ENCODE results near the gene MESD. TPM values are rescaled to one million over a fixed set of nuclear protein-coding genes. Genes with fewer than 3 reads are reported as not detected.

MESD gene
- total RNA-seq, 1 experiment from 2014 or later, result 28.2 TPM

DNA sequence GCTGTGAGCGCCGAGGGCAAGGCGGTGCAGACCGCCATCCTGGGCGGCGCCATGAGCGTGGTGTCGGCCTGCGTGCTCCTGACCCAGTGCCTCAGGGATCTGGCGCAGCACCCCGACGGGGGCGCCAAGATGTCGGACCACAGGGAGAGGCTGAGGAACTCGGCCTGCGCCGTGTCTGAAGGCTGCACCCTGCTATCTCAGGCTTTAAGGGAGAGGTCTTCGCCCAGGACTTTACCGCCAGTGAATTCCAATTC lies 13.4 kb upstream of the MESD start:
- peak overlapping the region in 1 of 2 experiments; percentile 94; a peak in 2 of 4 replicates for H3K4me3 ChIP-seq (ENCODE audit: low read depth in 2 of 2, low read length in 2 of 2)
- ATAC-seq (no peak), DNase-seq (ENCODE audit: low read depth, low spot score) (no peak)
- CTCF ChIA-PET, result no interaction called here
- intact Hi-C loops (cut with micrococcal nuclease; ENCODE audit: unreplicated experiment) (no loop called here), in situ Hi-C loops (cut with HindIII; ENCODE audit: low pct_unique_long_range_greater_than_20kb, low sequenced_read_pairs) (no loop called here)
- peaks cover 5% of the 10 kb centered on the region for H3K36me3 ChIP-seq (ENCODE audit: control insufficient read depth, insufficient read depth, low read length)
- POLR2A ChIA-PET, result no interaction called here
- H3K9me3 ChIP-seq (ENCODE audit: control insufficient read depth, insufficient read depth, low read depth, low read length), result no peaks in the 10 kb centered on the region
- H3K27ac ChIP-seq (ENCODE audit: low read length), result no peak overlapping the region
- no TSS peak for BruUV-seq (replicated peaks)
- peaks cover 36% of the 10 kb centered on the region for H3K4me1 ChIP-seq (ENCODE audit: control insufficient read depth, insufficient read depth, low read length)
- no peak for TF ChIP-seq SIN3A (IDR thresholded peaks at IDR 0.05; ENCODE audit: borderline replicate concordance, insufficient read depth, low read depth, low read length)
- TF ChIP-seq, protein P1, sequence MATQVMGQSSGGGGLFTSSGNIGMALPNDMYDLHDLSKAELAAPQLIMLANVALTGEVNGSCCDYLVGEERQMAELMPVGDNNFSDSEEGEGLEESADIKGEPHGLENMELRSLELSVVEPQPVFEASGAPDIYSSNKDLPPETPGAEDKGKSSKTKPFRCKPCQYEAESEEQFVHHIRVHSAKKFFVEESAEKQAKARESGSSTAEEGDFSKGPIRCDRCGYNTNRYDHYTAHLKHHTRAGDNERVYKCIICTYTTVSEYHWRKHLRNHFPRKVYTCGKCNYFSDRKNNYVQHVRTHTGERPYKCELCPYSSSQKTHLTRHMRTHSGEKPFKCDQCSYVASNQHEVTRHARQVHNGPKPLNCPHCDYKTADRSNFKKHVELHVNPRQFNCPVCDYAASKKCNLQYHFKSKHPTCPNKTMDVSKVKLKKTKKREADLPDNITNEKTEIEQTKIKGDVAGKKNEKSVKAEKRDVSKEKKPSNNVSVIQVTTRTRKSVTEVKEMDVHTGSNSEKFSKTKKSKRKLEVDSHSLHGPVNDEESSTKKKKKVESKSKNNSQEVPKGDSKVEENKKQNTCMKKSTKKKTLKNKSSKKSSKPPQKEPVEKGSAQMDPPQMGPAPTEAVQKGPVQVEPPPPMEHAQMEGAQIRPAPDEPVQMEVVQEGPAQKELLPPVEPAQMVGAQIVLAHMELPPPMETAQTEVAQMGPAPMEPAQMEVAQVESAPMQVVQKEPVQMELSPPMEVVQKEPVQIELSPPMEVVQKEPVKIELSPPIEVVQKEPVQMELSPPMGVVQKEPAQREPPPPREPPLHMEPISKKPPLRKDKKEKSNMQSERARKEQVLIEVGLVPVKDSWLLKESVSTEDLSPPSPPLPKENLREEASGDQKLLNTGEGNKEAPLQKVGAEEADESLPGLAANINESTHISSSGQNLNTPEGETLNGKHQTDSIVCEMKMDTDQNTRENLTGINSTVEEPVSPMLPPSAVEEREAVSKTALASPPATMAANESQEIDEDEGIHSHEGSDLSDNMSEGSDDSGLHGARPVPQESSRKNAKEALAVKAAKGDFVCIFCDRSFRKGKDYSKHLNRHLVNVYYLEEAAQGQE (IDR thresholded peaks at IDR 0.05; ENCODE audit: insufficient read depth in 1 of 2, low read depth in 2 of 2, low read length in 1 of 2), result no peak
- no peak for TF ChIP-seq POLR2AphosphoS5 (IDR thresholded peaks at IDR 0.05; ENCODE audit: low read depth, low read length)
- TF ChIP-seq, protein P2, sequence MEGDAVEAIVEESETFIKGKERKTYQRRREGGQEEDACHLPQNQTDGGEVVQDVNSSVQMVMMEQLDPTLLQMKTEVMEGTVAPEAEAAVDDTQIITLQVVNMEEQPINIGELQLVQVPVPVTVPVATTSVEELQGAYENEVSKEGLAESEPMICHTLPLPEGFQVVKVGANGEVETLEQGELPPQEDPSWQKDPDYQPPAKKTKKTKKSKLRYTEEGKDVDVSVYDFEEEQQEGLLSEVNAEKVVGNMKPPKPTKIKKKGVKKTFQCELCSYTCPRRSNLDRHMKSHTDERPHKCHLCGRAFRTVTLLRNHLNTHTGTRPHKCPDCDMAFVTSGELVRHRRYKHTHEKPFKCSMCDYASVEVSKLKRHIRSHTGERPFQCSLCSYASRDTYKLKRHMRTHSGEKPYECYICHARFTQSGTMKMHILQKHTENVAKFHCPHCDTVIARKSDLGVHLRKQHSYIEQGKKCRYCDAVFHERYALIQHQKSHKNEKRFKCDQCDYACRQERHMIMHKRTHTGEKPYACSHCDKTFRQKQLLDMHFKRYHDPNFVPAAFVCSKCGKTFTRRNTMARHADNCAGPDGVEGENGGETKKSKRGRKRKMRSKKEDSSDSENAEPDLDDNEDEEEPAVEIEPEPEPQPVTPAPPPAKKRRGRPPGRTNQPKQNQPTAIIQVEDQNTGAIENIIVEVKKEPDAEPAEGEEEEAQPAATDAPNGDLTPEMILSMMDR (IDR thresholded peaks at IDR 0.05), result no peak
- TF ChIP-seq TCF7L2 (IDR thresholded peaks at IDR 0.05; ENCODE audit: low read depth, low read length), result no peak
- H3K27me3 ChIP-seq (ENCODE audit: control insufficient read depth, insufficient read depth, low read length), result no peaks in the 10 kb centered on the region

DNA sequence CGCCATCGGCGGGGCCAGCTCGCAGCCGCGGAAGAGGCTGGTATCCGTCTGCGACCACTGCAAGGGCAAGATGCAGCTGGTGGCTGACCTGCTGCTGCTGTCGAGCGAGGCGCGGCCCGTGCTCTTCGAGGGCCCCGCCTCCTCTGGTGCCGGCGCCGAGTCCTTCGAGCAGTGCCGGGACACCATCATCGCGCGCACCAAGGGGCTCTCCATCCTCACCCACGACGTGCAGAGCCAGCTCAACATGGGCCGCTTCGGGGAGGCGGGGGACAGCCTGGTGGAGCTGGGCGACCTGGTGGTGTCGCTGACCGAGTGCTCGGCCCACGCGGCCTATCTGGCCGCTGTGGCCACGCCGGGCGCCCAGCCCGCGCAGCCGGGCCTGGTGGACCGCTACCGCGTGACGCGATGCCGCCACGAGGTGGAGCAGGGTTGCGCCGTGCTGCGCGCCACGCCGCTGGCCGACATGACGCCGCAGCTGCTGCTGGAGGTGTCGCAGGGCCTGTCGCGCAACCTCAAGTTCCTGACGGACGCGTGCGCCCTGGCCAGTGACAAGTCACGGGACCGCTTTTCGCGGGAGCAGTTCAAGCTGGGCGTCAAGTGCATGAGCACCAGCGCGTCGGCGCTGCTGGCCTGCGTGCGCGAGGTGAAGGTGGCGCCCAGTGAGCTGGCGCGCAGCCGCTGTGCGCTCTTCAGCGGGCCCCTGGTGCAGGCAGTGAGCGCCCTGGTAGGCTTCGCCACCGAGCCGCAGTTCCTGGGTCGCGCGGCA lies 12.9 kb upstream of the MESD start:
- H3K27me3 ChIP-seq (ENCODE audit: control insufficient read depth, insufficient read depth, low read length), result no peaks in the 10 kb centered on the region
- intact Hi-C loops (cut with micrococcal nuclease; ENCODE audit: unreplicated experiment) (no loop called here), in situ Hi-C loops (cut with HindIII; ENCODE audit: low pct_unique_long_range_greater_than_20kb, low sequenced_read_pairs) (no loop called here)
- peaks cover 36% of the 10 kb centered on the region for H3K4me1 ChIP-seq (ENCODE audit: control insufficient read depth, insufficient read depth, low read length)
- ChIA-PET POLR2A (no interaction called here), CTCF (no interaction called here)
- no peaks in the 10 kb centered on the region for H3K9me3 ChIP-seq (ENCODE audit: control insufficient read depth, insufficient read depth, low read depth, low read length)
- ATAC-seq (peak; percentile 28), DNase-seq (ENCODE audit: low read depth, low spot score) (no peak)
- H3K36me3 ChIP-seq (ENCODE audit: control insufficient read depth, insufficient read depth, low read length), result peaks cover 5% of the 10 kb centered on the region
- no peak for TF ChIP-seq SIN3A (IDR thresholded peaks at IDR 0.05; ENCODE audit: borderline replicate concordance, insufficient read depth, low read depth, low read length)
- TF ChIP-seq, protein P1 (IDR thresholded peaks at IDR 0.05; ENCODE audit: insufficient read depth in 1 of 2, low read depth in 2 of 2, low read length in 1 of 2), result 0 out of 4 replicates have a peak, but pooled peaks of 1 of the 2 experiments have one; percentile 9
- BruUV-seq (replicated peaks), result no TSS peak
- H3K27ac ChIP-seq (ENCODE audit: low read length), result peak overlapping the region; percentile 55; the same call in 1 of the 2 replicates
- peak overlapping the region; percentile 93 to 94 for H3K4me3 ChIP-seq (ENCODE audit: low read depth in 2 of 2, low read length in 2 of 2)
